Measurements from ENCODE around the gene BSX.

DNA sequence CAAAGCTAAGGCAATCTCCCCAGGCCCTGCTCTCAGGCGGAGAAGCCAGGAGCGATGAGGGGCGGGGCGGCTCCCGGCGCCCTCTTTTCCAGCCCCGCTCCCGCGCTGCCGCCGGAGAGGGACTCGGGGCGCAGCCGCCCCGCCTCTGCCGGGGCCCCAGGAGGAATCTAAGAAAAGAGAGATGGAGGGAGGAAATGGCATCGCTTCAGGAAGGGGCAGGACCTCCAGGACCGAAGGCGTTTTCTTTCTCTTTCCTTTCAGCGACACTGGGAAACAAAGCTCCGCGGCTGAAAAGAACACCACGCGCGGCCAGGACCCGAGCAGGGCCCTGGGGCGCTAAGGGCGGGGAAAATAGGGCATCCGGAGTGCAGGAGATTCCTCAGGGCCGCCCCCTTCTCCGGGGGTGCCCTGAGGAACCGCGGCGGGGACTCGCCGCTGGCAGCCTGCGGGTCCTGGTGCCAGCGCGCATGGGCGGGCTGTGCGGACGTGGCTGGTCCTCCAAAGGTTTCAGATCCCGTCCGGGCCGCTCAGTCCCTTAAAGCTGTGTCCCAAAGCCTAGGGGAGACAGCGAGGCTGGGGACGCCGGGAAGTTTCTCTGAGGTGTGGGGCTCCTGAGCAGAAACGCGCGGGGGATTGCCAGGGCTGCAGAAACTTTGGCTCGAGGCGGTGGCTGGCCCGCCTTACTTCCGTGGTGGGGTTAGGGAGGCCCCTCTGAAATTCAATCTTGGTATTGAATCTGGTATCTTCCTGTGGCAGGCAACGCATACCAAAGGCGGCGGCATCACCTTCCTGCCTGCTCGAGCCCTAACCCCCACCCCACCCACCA, 2.8 kb upstream of the BSX start:
- TF ChIP-seq CHD1 (IDR thresholded peaks at IDR 0.05; ENCODE audit: low read depth, low read length), result no peak
- no peak for TF ChIP-seq CTCF (conservative IDR thresholded peaks at IDR 0.05; ENCODE audit: low read depth, low read length)
- TF ChIP-seq, protein P1, sequence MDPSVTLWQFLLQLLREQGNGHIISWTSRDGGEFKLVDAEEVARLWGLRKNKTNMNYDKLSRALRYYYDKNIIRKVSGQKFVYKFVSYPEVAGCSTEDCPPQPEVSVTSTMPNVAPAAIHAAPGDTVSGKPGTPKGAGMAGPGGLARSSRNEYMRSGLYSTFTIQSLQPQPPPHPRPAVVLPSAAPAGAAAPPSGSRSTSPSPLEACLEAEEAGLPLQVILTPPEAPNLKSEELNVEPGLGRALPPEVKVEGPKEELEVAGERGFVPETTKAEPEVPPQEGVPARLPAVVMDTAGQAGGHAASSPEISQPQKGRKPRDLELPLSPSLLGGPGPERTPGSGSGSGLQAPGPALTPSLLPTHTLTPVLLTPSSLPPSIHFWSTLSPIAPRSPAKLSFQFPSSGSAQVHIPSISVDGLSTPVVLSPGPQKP (IDR thresholded peaks at IDR 0.05; ENCODE audit: borderline replicate concordance, low read depth, low read length), result no peak
- no peak for TF ChIP-seq POLR2A (IDR thresholded peaks at IDR 0.05; ENCODE audit: low read depth, low read length)
- TF ChIP-seq MAFK (IDR thresholded peaks at IDR 0.05; ENCODE audit: low read depth, low read length), result no peak
- no peak for TF ChIP-seq MXI1 (IDR thresholded peaks at IDR 0.05; ENCODE audit: borderline replicate concordance, low read depth, low read length)
- no peak for TF ChIP-seq MAZ (IDR thresholded peaks at IDR 0.05; ENCODE audit: borderline replicate concordance, low read depth, low read length)
- no peak for TF ChIP-seq FOS (IDR thresholded peaks at IDR 0.05; ENCODE audit: low read depth, low read length)
- no peak for TF ChIP-seq NFE2L2 (IDR thresholded peaks at IDR 0.05; ENCODE audit: low read depth, low read length)

Data from IMR-90 (cell line).